ENCODE measurements around the gene FBRS. TPM values are rescaled to one million over a fixed set of nuclear protein-coding genes. Genes with fewer than 3 reads are reported as not detected.

Gene FBRS
- total RNA-seq, 1 donor from 2014 or later, result 75.0 TPM

DNA sequence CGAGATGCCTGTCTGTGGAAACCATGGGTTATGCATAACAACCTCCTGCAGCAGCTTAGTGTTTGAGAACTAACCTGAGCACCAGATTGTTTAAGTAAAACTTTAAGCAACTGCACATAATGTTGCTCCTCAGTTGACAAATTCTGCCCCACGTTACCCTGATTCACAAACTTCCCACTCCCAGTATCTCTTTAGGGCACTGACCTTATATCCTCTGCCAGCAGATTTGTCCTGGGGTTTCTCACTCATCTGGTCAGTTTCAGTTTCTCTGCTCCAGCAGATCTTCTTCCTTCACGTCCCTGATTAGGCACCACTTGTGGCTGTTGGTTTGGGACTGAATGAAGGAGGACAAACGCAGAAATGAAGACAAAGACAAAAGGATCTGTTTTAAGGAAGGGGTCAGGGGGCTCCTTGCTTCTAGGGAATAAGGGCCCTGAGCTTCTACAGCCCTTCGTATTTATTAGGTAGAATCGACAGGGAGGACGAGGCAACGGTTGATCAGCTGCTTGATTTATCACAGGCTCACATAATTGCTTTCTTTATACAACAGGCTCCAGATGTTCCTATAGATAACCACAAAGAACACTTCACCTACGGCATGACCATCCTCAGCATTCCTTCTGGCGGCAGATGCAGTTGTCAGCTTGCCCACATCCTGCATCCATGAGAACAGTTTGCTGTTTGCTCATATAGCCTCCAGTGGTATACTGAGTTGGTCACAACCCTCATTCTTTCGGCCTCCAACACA lies 34.5 kb upstream of the FBRS start:
- Histone ChIP-seq H3K4me1 (ENCODE audit: insufficient read depth, low read length) (no peaks in the 10 kb centered on the region), H4K20me1 (ENCODE audit: insufficient read depth, low read length) (no peaks in the 10 kb centered on the region), H3K79me2 (ENCODE audit: insufficient read depth, low read length) (no peaks in the 10 kb centered on the region), H3K27me3 (ENCODE audit: insufficient read depth, low read length) (no peaks in the 10 kb centered on the region), H3K9me3 (ENCODE audit: insufficient read depth, low read depth, low read length) (no peaks in the 10 kb centered on the region), H3K4me3 (ENCODE audit: insufficient read depth, low read depth, low read length) (no peak overlapping the region), H3K4me2 (ENCODE audit: low read length) (no peak overlapping the region), H3K36me3 (ENCODE audit: insufficient read depth, low read length) (no peaks in the 10 kb centered on the region), H2AFZ (ENCODE audit: low read depth, low read length) (no peak overlapping the region), H3K27ac (ENCODE audit: low read depth, low read length) (no peak overlapping the region), H3K9ac (ENCODE audit: low read length) (no peak overlapping the region)
- H3K27me3 Mint-ChIP-seq (ENCODE audit: low read depth, unreplicated experiment), result peaks cover 14% of the 10 kb centered on the region
- peaks cover 7% of the 10 kb centered on the region for H3K9me3 Mint-ChIP-seq (ENCODE audit: unreplicated experiment)
- no peak for DNase-seq (ENCODE audit: low read depth)
- no peak overlapping the region for H3K4me3 Mint-ChIP-seq (ENCODE audit: unreplicated experiment)
- TF ChIP-seq CTCF (IDR thresholded peaks at IDR 0.05; ENCODE audit: insufficient read depth, low read depth, low read length), result no peak
- no peak for TF ChIP-seq EZH2 (IDR thresholded peaks at IDR 0.05; ENCODE audit: insufficient read depth, low read length)
- no peak overlapping the region for H3K27ac Mint-ChIP-seq (ENCODE audit: unreplicated experiment)
- no peaks in the 10 kb centered on the region for H3K36me3 Mint-ChIP-seq (ENCODE audit: low read depth, unreplicated experiment)
- no peaks in the 10 kb centered on the region for H3K4me1 Mint-ChIP-seq (ENCODE audit: low read depth, unreplicated experiment)
- FAIRE-seq, result no peak

- Histone ChIP-seq H3K27ac (ENCODE audit: low read depth, low read length) (no peak overlapping the region), H3K4me3 (ENCODE audit: insufficient read depth, low read depth, low read length) (no peak overlapping the region), H3K27me3 (ENCODE audit: insufficient read depth, low read length) (no peaks in the 10 kb centered on the region), H3K4me2 (ENCODE audit: low read length) (no peak overlapping the region), H4K20me1 (ENCODE audit: insufficient read depth, low read length) (no peaks in the 10 kb centered on the region), H3K9ac (ENCODE audit: low read length) (no peak overlapping the region), H3K4me1 (ENCODE audit: insufficient read depth, low read length) (no peaks in the 10 kb centered on the region), H3K36me3 (ENCODE audit: insufficient read depth, low read length) (no peaks in the 10 kb centered on the region), H3K9me3 (ENCODE audit: insufficient read depth, low read depth, low read length) (no peaks in the 10 kb centered on the region), H3K79me2 (ENCODE audit: insufficient read depth, low read length) (no peaks in the 10 kb centered on the region), H2AFZ (ENCODE audit: low read depth, low read length) (no peak overlapping the region)
- Mint-ChIP-seq H3K27me3 (ENCODE audit: low read depth, unreplicated experiment) (peaks cover 15% of the 10 kb centered on the region), H3K9me3 (ENCODE audit: unreplicated experiment) (peaks cover 7% of the 10 kb centered on the region), H3K27ac (ENCODE audit: unreplicated experiment) (no peak overlapping the region), H3K36me3 (ENCODE audit: low read depth, unreplicated experiment) (no peaks in the 10 kb centered on the region), H3K4me3 (ENCODE audit: unreplicated experiment) (no peak overlapping the region), H3K4me1 (ENCODE audit: low read depth, unreplicated experiment) (no peaks in the 10 kb centered on the region)
- TF ChIP-seq EZH2 (IDR thresholded peaks at IDR 0.05; ENCODE audit: insufficient read depth, low read length) (no peak), CTCF (IDR thresholded peaks at IDR 0.05; ENCODE audit: insufficient read depth, low read depth, low read length) (no peak)
- FAIRE-seq (no peak), DNase-seq (ENCODE audit: low read depth) (no peak)
Observed at GRCh38 chr16:30626236-30626635, 32.0 kb upstream of the FBRS start.

Measured in astrocyte (in vitro differentiated cells and primary cell).